Fibroblast of the aortic adventitia (primary cell): ENCODE data around the gene DCC. TPM values are rescaled to one million over a fixed set of nuclear protein-coding genes. Genes with fewer than 3 reads are reported as not detected.

Experiments used
- DNase-seq: peaks from one replicate; pipeline ENCODE4 v3.0.0-alpha.2; 2010; ENCODE audit warnings: low read depth
- H3K4me3 ChIP-seq: 2 replicates; pipeline ENCODE4 v1.5.1; 2011; ENCODE audit warnings: low read depth, mild to moderate bottlenecking, control low read depth, low read length, moderate library complexity
- total RNA-seq: library from RNA; depleted of rRNA; stranded (reverse); fragments of >200 nt; gene quantifications from 2 replicates; pipeline ENCODE4 v1.2.3, GENCODE V29; 2012; ENCODE audit warnings: low replicate concordance
- TF ChIP-seq, protein P1 (sequence below): IDR thresholded peaks from 2 replicates; pipeline ENCODE4 v1.5.1; 2011; ENCODE audit warnings: mild to moderate bottlenecking, low read length, control low read depth, inconsistent platforms; ENCODE audit not compliant: insufficient read depth

Gene DCC
- total RNA-seq, 1 donor: 0.09 TPM

- no peak overlapping the region for H3K4me3 ChIP-seq
- TF ChIP-seq, protein P1, sequence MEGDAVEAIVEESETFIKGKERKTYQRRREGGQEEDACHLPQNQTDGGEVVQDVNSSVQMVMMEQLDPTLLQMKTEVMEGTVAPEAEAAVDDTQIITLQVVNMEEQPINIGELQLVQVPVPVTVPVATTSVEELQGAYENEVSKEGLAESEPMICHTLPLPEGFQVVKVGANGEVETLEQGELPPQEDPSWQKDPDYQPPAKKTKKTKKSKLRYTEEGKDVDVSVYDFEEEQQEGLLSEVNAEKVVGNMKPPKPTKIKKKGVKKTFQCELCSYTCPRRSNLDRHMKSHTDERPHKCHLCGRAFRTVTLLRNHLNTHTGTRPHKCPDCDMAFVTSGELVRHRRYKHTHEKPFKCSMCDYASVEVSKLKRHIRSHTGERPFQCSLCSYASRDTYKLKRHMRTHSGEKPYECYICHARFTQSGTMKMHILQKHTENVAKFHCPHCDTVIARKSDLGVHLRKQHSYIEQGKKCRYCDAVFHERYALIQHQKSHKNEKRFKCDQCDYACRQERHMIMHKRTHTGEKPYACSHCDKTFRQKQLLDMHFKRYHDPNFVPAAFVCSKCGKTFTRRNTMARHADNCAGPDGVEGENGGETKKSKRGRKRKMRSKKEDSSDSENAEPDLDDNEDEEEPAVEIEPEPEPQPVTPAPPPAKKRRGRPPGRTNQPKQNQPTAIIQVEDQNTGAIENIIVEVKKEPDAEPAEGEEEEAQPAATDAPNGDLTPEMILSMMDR: no peak
- no peak for DNase-seq
Observed at GRCh38 chr18:52391810-52392559, 52.0 kb downstream of the DCC start.

DNA sequence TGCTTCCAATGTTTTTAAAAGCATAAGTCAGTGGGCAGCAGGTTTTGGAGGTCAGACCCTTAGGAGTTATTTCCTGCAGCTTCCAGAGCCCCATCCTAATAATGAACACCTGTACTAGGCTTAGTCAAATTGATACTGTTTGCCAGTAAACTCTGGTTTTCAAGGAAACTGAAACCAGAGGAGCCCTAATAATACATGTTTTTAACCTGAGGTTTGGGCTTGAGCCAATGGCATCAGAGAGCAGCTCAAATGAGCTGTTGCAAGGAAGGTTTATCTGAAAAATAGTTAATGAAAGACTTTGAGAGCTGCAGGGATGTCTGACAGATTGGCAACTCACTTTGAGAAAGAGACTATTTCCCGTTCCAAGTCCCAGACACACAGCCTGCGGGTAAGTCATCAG is 54.6 kb downstream of the DCC start:
- no peak overlapping the region for H3K4me3 ChIP-seq
- TF ChIP-seq, protein P1: no peak
- no peak for DNase-seq

DNA sequence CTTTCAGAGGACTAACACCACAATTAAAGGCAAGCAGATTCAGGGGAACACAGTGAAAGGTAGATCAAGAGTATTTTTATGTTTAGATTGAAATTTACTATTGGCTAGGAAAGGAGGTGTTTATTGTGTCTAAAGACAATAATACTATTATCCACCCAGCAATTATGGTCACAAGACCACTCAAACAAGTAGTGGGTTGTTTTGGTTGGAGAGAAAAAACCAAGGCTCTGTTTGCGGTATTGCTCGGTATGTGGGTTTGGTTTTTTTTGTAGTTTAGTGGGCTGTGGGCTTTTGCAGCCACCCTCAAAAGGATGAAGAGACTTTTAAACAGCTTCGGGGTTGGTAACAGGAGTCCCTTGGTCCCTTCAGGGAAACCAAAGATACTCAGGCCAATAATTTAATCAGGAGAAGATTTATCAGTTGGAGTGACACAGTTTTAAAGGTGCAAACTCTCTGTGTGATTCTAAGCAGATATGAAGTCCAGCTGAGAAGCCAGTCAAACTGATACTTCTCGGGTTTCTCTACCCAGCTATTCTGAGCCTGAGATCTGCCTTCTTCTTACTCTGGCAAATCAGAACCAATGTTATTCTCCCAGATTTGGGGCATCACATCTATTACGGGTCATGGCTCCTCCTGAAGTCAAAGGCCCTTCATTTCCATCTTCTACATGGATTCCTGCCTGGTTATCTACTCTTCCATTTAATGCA is 55.3 kb downstream of the DCC start:
- no peak overlapping the region for H3K4me3 ChIP-seq
- no peak for DNase-seq
- TF ChIP-seq, protein P1: no peak

DNA sequence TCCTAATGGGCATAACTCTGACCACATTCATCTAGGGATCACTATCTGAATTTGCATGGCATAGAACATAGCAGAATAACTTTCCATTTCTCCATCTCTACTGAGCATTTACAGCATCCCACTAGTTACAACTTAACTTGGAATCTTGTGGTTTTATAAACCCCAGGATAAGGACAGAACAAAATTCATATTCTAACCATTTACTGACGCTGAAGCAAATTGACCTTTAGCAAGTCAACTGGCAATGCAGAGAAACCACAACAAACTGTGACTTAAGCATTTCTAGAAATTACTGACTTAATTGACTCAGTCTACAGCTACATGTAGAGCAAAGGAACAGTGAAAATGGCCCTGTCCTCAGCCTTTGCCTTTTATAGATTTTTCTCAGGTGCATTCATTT is 61.2 kb downstream of the DCC start:
- no peak overlapping the region for H3K4me3 ChIP-seq
- TF ChIP-seq, protein P1: no peak
- DNase-seq: no peak

- TF ChIP-seq, protein P1: no peak
- no peak for DNase-seq
- no peak overlapping the region for H3K4me3 ChIP-seq
Observed at GRCh38 chr18:52402814-52403213, 62.8 kb downstream of the DCC start.

DNA sequence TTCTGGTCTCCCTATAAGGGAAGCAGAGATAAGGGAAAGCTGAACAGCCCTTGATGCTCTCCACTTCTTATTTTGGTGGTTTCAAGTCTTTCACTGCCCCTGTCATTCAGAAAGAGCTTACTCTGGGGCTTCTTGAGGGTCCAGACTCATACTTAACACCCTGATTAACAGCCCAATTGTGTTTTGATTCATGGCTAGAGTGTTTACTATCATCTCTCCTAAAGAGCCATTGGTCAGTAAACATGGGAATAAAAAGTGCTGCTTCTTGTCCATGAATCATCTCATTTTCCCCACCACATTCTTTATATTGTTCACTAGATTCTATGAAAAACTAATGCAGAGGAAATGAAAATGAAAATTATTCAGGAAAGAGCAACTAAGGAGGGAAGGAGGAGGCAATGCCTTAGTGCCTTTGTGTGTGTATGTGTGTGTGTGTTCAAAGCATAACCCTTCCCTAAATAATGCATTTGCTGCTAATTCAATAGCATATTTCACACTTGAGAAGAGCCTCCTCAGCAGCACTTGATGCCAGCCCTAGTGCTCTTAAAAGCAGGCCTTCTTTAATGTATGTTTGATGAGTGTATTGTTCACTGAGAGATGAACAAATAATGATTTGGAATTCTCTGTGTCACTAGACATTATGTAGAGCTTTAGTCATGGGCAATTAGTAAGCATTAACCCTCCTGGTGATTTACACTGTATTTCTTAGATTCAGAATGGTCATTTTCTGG is 63.5 kb downstream of the DCC start:
- TF ChIP-seq, protein P1: no peak
- H3K4me3 ChIP-seq: no peak overlapping the region
- no peak for DNase-seq
